DMS53 treated with DMSO at 0.1 percent for 48 hours (cell line): ENCODE data around the gene FANK1.

Source experiments
- DNase-seq: peaks from one replicate; lab custom pipeline; 2025; ENCODE audit not compliant: unreplicated experiment; lab: John Stamatoyannopoulos, UW

FANK1 gene

GRCh38 chr10:125896088-125896934, at the start of gene FANK1:
Gene FANK1, plus strand, starts transcription at chr10:125896564. Its CDS starts 79 bp downstream, at chr10:125896643.
- DNase-seq = peak; percentile 52

- DNase-seq = no peak
Observed at GRCh38 chr10:125846894-125847293, 49.5 kb upstream of the FANK1 start.

GRCh38 chr10:125848371-125848770, 48.0 kb upstream of the FANK1 start:
- DNase-seq = no peak

- no peak for DNase-seq
Observed at GRCh38 chr10:125848857-125849256, 47.5 kb upstream of the FANK1 start.

GRCh38 chr10:125849448-125849847, 46.9 kb upstream of the FANK1 start:
- DNase-seq = no peak

GRCh38 chr10:125850766-125851731, 45.3 kb upstream of the FANK1 start:
- DNase-seq = no peak

- DNase-seq = no peak
Observed at GRCh38 chr10:125852487-125852886, 43.9 kb upstream of the FANK1 start.

GRCh38 chr10:125857185-125857760, 39.1 kb upstream of the FANK1 start:
- DNase-seq = no peak

- DNase-seq = peak; percentile 75
Observed at GRCh38 chr10:125859128-125859817, 37.1 kb upstream of the FANK1 start.

GRCh38 chr10:125865120-125865519, 31.2 kb upstream of the FANK1 start:
- DNase-seq = no peak

- DNase-seq = no peak
Observed at GRCh38 chr10:125866421-125867029, 29.8 kb upstream of the FANK1 start.

GRCh38 chr10:125868372-125868975, 27.9 kb upstream of the FANK1 start:
- DNase-seq = peak; percentile 57

- DNase-seq = peak; percentile 30
Observed at GRCh38 chr10:125871338-125871737, 25.0 kb upstream of the FANK1 start.

- DNase-seq = peak; percentile 93
Observed at GRCh38 chr10:125878957-125879835, 17.2 kb upstream of the FANK1 start.

- no peak for DNase-seq
Observed at GRCh38 chr10:125880719-125881118, 15.6 kb upstream of the FANK1 start.

- DNase-seq = no peak
Observed at GRCh38 chr10:125881192-125881591, 15.2 kb upstream of the FANK1 start, which contains the start of gene DHX32. Gene DHX32, minus strand, starts transcription at chr10:125881292. Its CDS starts 468 bp downstream, at chr10:125880824.

- DNase-seq = no peak
Observed at GRCh38 chr10:125882596-125882995, 13.8 kb upstream of the FANK1 start.

- no peak for DNase-seq
Observed at GRCh38 chr10:125883211-125883610, 13.2 kb upstream of the FANK1 start.
